ENCODE data around the gene SSBP2. TPM values are rescaled to one million over a fixed set of nuclear protein-coding genes. Genes with fewer than 3 reads are reported as not detected.
"Not testable (repeated sequence)": the region's sequence is repeated elsewhere in the genome, so short reads cannot be mapped to it uniquely, and the experiment has no call there.

SSBP2 gene
- total RNA-seq, 1 donor = 15.5 TPM

- DNase-seq (ENCODE audit: low read depth) = no peak
- no peak overlapping the region for H3K4me3 ChIP-seq (ENCODE audit: low read depth, low read length)
- no peak for TF ChIP-seq CTCF (IDR thresholded peaks at IDR 0.05; ENCODE audit: insufficient read depth, low read depth, low read length)
Observed at GRCh38 chr5:81418606-81419005, 332.3 kb downstream of the SSBP2 start.

DNA sequence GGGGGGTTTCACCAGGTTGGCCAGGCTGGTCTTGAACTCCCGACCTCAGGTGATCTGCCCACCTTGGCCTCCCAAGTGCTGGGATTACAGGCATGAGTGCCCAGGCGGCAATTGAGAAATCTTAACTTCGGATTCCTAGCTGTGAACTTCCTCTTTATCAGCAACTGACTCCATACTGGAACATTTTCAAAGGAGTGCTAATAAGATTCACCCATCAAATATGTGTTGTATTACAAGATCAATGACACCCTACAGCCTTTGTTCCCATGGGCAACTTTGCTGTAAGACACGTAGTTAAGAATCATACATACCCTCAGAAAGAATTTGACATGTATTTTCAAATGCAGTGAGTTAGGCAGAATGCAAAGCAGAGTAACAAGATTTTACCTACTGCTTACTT, 333.8 kb downstream of the SSBP2 start:
- H3K4me3 ChIP-seq (ENCODE audit: low read depth, low read length) = no peak overlapping the region
- no peak for TF ChIP-seq CTCF (IDR thresholded peaks at IDR 0.05; ENCODE audit: insufficient read depth, low read depth, low read length)
- no peak for DNase-seq (ENCODE audit: low read depth)

GRCh38 chr5:81409896-81410295, 341.0 kb downstream of the SSBP2 start:
- TF ChIP-seq CTCF (IDR thresholded peaks at IDR 0.05; ENCODE audit: insufficient read depth, low read depth, low read length) = no peak
- no peak overlapping the region for H3K4me3 ChIP-seq (ENCODE audit: low read depth, low read length)
- DNase-seq (ENCODE audit: low read depth) = no peak

DNA sequence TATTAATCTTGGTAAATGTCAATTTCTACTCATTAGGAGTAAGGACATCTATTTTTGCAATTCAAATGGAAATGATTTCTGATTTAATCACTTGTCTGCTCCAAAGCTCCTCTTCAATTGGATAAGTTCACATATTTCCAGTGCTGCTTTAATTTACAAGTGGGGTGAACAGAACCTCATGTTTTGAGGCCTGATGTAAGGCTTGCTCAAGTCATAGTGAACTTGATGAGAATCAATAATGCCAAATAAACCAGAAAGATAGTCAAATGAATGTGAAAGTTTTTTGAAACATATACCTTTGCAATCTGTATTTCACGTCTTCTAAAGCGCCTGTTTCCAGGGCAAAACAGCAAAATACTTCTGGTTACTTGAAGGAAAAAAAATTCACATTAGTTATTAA, 341.5 kb downstream of the SSBP2 start:
- no peak for TF ChIP-seq CTCF (IDR thresholded peaks at IDR 0.05; ENCODE audit: insufficient read depth, low read depth, low read length)
- no peak for DNase-seq (ENCODE audit: low read depth)
- H3K4me3 ChIP-seq (ENCODE audit: low read depth, low read length) = no peak overlapping the region

GRCh38 chr5:81408496-81408895, 342.4 kb downstream of the SSBP2 start:
- no peak for TF ChIP-seq CTCF (IDR thresholded peaks at IDR 0.05; ENCODE audit: insufficient read depth, low read depth, low read length)
- no peak overlapping the region for H3K4me3 ChIP-seq (ENCODE audit: low read depth, low read length)
- no peak for DNase-seq (ENCODE audit: low read depth)

- DNase-seq (ENCODE audit: low read depth); H3K4me3 ChIP-seq (ENCODE audit: low read depth, low read length): not testable (repeated sequence)
Observed at GRCh38 chr5:81407811-81408210, 343.1 kb downstream of the SSBP2 start.

GRCh38 chr5:81405126-81405891, 345.6 kb downstream of the SSBP2 start:
- H3K4me3 ChIP-seq (ENCODE audit: low read depth, low read length) = no peak overlapping the region
- no peak for DNase-seq (ENCODE audit: low read depth)
- TF ChIP-seq CTCF (IDR thresholded peaks at IDR 0.05; ENCODE audit: insufficient read depth, low read depth, low read length) = no peak
